Gastroesophageal sphincter (tissue), 3 donors: ENCODE data around the gene MT1M.

Experiments used
- CTCF ChIP-seq, 4 experiments: fragments of 200-600 bp in 2 of 4; fragments of 450-650 bp in 2 of 4; sonication (generic) in 1 of 4; IDR thresholded peaks; one replicate each; pipeline ENCODE4 v1.5.1; 2017 to 2019; ENCODE audit warnings: antibody characterized with exemption in 4 of 4, mild to moderate bottlenecking in 2 of 4, moderate library complexity in 2 of 4
- EP300 ChIP-seq: sonication (generic); formaldehyde crosslinking; IDR thresholded peaks from one replicate; pipeline ENCODE4 v1.6.1; 2017; ENCODE audit warnings: antibody characterized with exemption, mild to moderate bottlenecking

GRCh38 chr16:56591377-56592060 lies 40.9 kb upstream of the MT1M start:
- TF ChIP-seq CTCF (IDR thresholded peaks at IDR 0.05) (no peak), EP300 (no peak)
